Smooth muscle cell (in vitro differentiated cells): Measurements from ENCODE around the gene TNPO3. TPM values are rescaled to one million over a fixed set of nuclear protein-coding genes. Genes with fewer than 3 reads are reported as not detected.

Experiments used
- DNase-seq: peaks from one replicate; lab custom pipeline; 2025; ENCODE audit not compliant: unreplicated experiment; lab: John Stamatoyannopoulos, UW
- H2AFZ ChIP-seq: fragments of 200-600 bp; sonication (generic); 2 replicates; pipeline ENCODE4 v1.6.0; 2016; ENCODE audit warnings: antibody characterized with exemption, low read depth, mild to moderate bottlenecking
- H3F3A ChIP-seq: fragments of 200-600 bp; sonication (generic); 2 replicates; pipeline ENCODE4 v1.6.0; 2017; ENCODE audit warnings: antibody characterized with exemption, low read depth
- H3K27ac ChIP-seq: fragments of 200-600 bp; sonication (generic); 2 replicates; pipeline ENCODE4 v1.5.1; 2016; ENCODE audit warnings: low read depth, mild to moderate bottlenecking
- H3K27me3 ChIP-seq: fragments of 200-600 bp; sonication (generic); 2 replicates; pipeline ENCODE4 v1.6.1; 2016; ENCODE audit warnings: low read depth, mild to moderate bottlenecking
- H3K36me3 ChIP-seq: fragments of 200-600 bp; sonication (generic); 2 replicates; pipeline ENCODE4 v1.5.1; 2016; ENCODE audit warnings: low read depth
- H3K4me1 ChIP-seq: fragments of 200-600 bp; sonication (generic); 2 replicates; pipeline ENCODE4 v1.5.1; 2016; ENCODE audit warnings: low read depth
- H3K4me2 ChIP-seq: fragments of 200-600 bp; sonication (generic); 2 replicates; pipeline ENCODE4 v1.6.0; 2016; ENCODE audit warnings: mild to moderate bottlenecking
- H3K4me3 ChIP-seq: fragments of 200-600 bp; sonication (generic); 2 replicates; pipeline ENCODE4 v1.5.1; 2016; ENCODE audit warnings: mild to moderate bottlenecking
- H3K79me2 ChIP-seq: fragments of 200-600 bp; sonication (generic); 2 replicates; pipeline ENCODE4 v1.6.0; 2016; ENCODE audit warnings: low read depth, mild to moderate bottlenecking
- H3K9ac ChIP-seq: fragments of 200-600 bp; sonication (generic); 2 replicates; pipeline ENCODE4 v1.6.0; 2016; ENCODE audit warnings: low read depth
- H3K9me3 ChIP-seq: fragments of 200-600 bp; sonication (generic); replicated peaks from 2 replicates; pipeline ENCODE4 v1.5.1; 2016; ENCODE audit warnings: low read depth
- H4K20me1 ChIP-seq: fragments of 200-600 bp; sonication (generic); 2 replicates; pipeline ENCODE4 v1.6.0; 2016; ENCODE audit warnings: low read depth
- CTCF ChIP-seq: fragments of 200-600 bp; sonication (generic); IDR thresholded peaks from 2 replicates; pipeline ENCODE4 v1.5.1; 2017; ENCODE audit warnings: borderline replicate concordance, mild to moderate bottlenecking, antibody characterized with exemption; ENCODE audit not compliant: insufficient read depth, poor library complexity, severe bottlenecking
- WGBS: methylation state at CpG from one replicate; pipeline ENCODE4 v1.1.7; 2016; ENCODE audit warnings: low lambda C conversion rate; 5-methylcytosine and 5-hydroxymethylcytosine counted together
- polyA plus RNA-seq: library from polyadenylated mRNA; unstranded; fragments of >200 nt; fragmentation: Nextera tagmentation; extraction: Ambion mirVana; gene quantifications from 2 replicates; pipeline ENCODE4 v1.2.1, GENCODE V29; 2016
- total RNA-seq: library from RNA; depleted of rRNA; stranded (reverse); fragments of >200 nt; gene quantifications from 2 replicates; pipeline ENCODE4 v1.2.3, GENCODE V29; 2014

The TNPO3 gene
- total and polyA plus RNA-seq, 2 experiments from 2014 or later = 28.4 to 41.3 TPM

GRCh38 chr7:129078455-129078854 is 23.5 kb upstream of the TNPO3 start:
- Histone ChIP-seq H3K4me3 (no peak overlapping the region), H2AFZ (no peak overlapping the region), H3K27ac (no peak overlapping the region), H3K36me3 (no peaks in the 10 kb centered on the region), H3K4me2 (no peak overlapping the region), H4K20me1 (no peaks in the 10 kb centered on the region), H3K9ac (no peak overlapping the region), H3F3A (no peaks in the 10 kb centered on the region), H3K27me3 (no peaks in the 10 kb centered on the region), H3K4me1 (no peaks in the 10 kb centered on the region), H3K79me2 (no peaks in the 10 kb centered on the region), H3K9me3 (no peaks in the 10 kb centered on the region)
- TF ChIP-seq CTCF = no peak
- no peak for DNase-seq
- WGBS = 91% methylated on average over 2 of the region's 2 CpGs

GRCh38 chr7:129076886-129077285 is 22.0 kb upstream of the TNPO3 start:
- WGBS = 91% methylated on average over 2 of the region's 2 CpGs

GRCh38 chr7:129074994-129075393 is 20.1 kb upstream of the TNPO3 start:
- no peak for DNase-seq
- Histone ChIP-seq H3K4me1 (no peaks in the 10 kb centered on the region), H2AFZ (no peak overlapping the region), H3K9ac (no peak overlapping the region), H3K36me3 (no peaks in the 10 kb centered on the region), H3K4me3 (no peak overlapping the region), H3F3A (no peaks in the 10 kb centered on the region), H3K27me3 (no peaks in the 10 kb centered on the region), H3K79me2 (no peaks in the 10 kb centered on the region), H3K4me2 (no peak overlapping the region), H3K9me3 (no peaks in the 10 kb centered on the region), H4K20me1 (no peaks in the 10 kb centered on the region), H3K27ac (no peak overlapping the region)
- TF ChIP-seq CTCF = no peak
- 98% methylated on average over 2 of the region's 2 CpGs for WGBS

More at GRCh38 chr7:129076886-129077285, 22.0 kb upstream of the TNPO3 start:
- no peak overlapping the region for H3K27ac ChIP-seq
- no peak overlapping the region for H3K4me2 ChIP-seq
- no peak overlapping the region for H3K4me3 ChIP-seq
- no peak for DNase-seq
- H2AFZ ChIP-seq = no peak overlapping the region
- H3K9me3 ChIP-seq = no peaks in the 10 kb centered on the region
- no peak overlapping the region for H3K9ac ChIP-seq
- H3F3A ChIP-seq = no peaks in the 10 kb centered on the region
- no peaks in the 10 kb centered on the region for H3K27me3 ChIP-seq
- H3K79me2 ChIP-seq = no peaks in the 10 kb centered on the region
- no peaks in the 10 kb centered on the region for H4K20me1 ChIP-seq
- TF ChIP-seq CTCF = no peak
- H3K36me3 ChIP-seq = no peaks in the 10 kb centered on the region
- no peaks in the 10 kb centered on the region for H3K4me1 ChIP-seq

GRCh38 chr7:129074361-129074871 is 19.5 kb upstream of the TNPO3 start:
- WGBS = 89% methylated on average over 1 of the region's 1 CpG
- TF ChIP-seq CTCF = no peak
- no peak overlapping the region for H3K4me3 ChIP-seq
- H4K20me1 ChIP-seq = no peaks in the 10 kb centered on the region
- H3K27ac ChIP-seq = no peak overlapping the region
- H3K4me1 ChIP-seq = no peaks in the 10 kb centered on the region
- no peaks in the 10 kb centered on the region for H3K36me3 ChIP-seq
- no peak for DNase-seq
- no peaks in the 10 kb centered on the region for H3F3A ChIP-seq
- H2AFZ ChIP-seq = no peak overlapping the region
- H3K9ac ChIP-seq = no peak overlapping the region
- H3K9me3 ChIP-seq = no peaks in the 10 kb centered on the region
- H3K4me2 ChIP-seq = no peak overlapping the region
- no peaks in the 10 kb centered on the region for H3K79me2 ChIP-seq
- H3K27me3 ChIP-seq = no peaks in the 10 kb centered on the region
